Caco-2 (cell line): Measurements from ENCODE around the gene MYO18A. TPM values are rescaled to one million over a fixed set of nuclear protein-coding genes. Genes with fewer than 3 reads are reported as not detected.

Experiments
- BruUV-seq: library from RNA; stranded (reverse); fragments of 400-500 nt; replicated peaks from 2 replicates; lab custom pipeline; 2021; lab: Mats Ljungman, UMichigan
- CTCF ChIA-PET: fragments of 300-600 bp; sonication (Branson Sonifier 250); formaldehyde crosslinking; loops from one replicate; lab custom pipeline; 2022; ENCODE audit warnings: antibody characterized with exemption; lab: Charles Lee
- POLR2A ChIA-PET: fragments of 300-600 bp; sonication (Branson Sonifier 250); formaldehyde crosslinking; loops from one replicate; lab custom pipeline; 2022; ENCODE audit warnings: antibody characterized with exemption; lab: Charles Lee
- DNase-seq, 2 experiments: peaks; one replicate each; pipeline versions ENCODE4 v3.0.0 to v3.0.0-alpha.2; 2020 to 2022
- H3K27me3 ChIP-seq: replicated peaks from 2 replicates; pipeline ENCODE4 v1.6.0; 2011; ENCODE audit warnings: low read length; ENCODE audit not compliant: control insufficient read depth, insufficient read depth
- H3K36me3 ChIP-seq: 2 replicates; pipeline ENCODE4 v1.5.1; 2011; ENCODE audit warnings: low read length; ENCODE audit not compliant: control insufficient read depth, insufficient read depth
- H3K4me1 ChIP-seq: fragments of 250-450 bp; sonication (Bioruptor Pico); 2 replicates; pipeline ENCODE4 v1.5.1; 2020; ENCODE audit warnings: mild to moderate bottlenecking
- H3K4me3 ChIP-seq: 2 replicates; pipeline ENCODE4 v1.5.1; 2011; ENCODE audit warnings: low read depth, mild to moderate bottlenecking, control low read depth, low read length
- H3K9me3 ChIP-seq: fragments of 250-450 bp; sonication (Bioruptor Pico); 2 replicates; pipeline ENCODE4 v1.5.1; 2020; ENCODE audit warnings: mild to moderate bottlenecking, moderate library complexity
- H3K27ac Mint-ChIP-seq: one replicate; pipeline ENCODE4 v1.8.0; 2022; ENCODE audit warnings: mixed read lengths; ENCODE audit not compliant: unreplicated experiment
- H3K27me3 Mint-ChIP-seq: one replicate; pipeline ENCODE4 v1.8.0; 2022; ENCODE audit warnings: mixed read lengths; ENCODE audit not compliant: insufficient read depth, unreplicated experiment
- H3K36me3 Mint-ChIP-seq: one replicate; pipeline ENCODE4 v1.8.0; 2022; ENCODE audit warnings: mild to moderate bottlenecking, mixed read lengths; ENCODE audit not compliant: insufficient read depth, unreplicated experiment
- H3K4me1 Mint-ChIP-seq: one replicate; pipeline ENCODE4 v1.8.0; 2022; ENCODE audit warnings: low read depth, mixed read lengths; ENCODE audit not compliant: unreplicated experiment
- H3K4me3 Mint-ChIP-seq: one replicate; pipeline ENCODE4 v1.8.0; 2022; ENCODE audit warnings: mild to moderate bottlenecking, moderate library complexity, mixed read lengths; ENCODE audit not compliant: unreplicated experiment
- H3K9me3 Mint-ChIP-seq: one replicate; pipeline ENCODE4 v1.8.0; 2022; ENCODE audit warnings: mixed read lengths; ENCODE audit not compliant: unreplicated experiment
- intact Hi-C: fragments of 100-400 bp; cut with micrococcal nuclease; formaldehyde crosslinking; loops from one replicate; pipeline ENCODE4 v1.10.0; 2022; ENCODE audit not compliant: unreplicated experiment
- total RNA-seq: library from RNA; stranded (reverse); gene quantifications from 2 replicates; pipeline ENCODE4 v1.2.3, GENCODE V29; 2022
- TF ChIP-seq, protein P1 (sequence below), 2 experiments: fragments of 200-600 bp in 1 of 2; IDR thresholded peaks; 1 replicate in 1 of 2; 2 replicates in 1 of 2; pipeline versions ENCODE4 v1.5.1 to v1.8.0; 2011 to 2022; ENCODE audit warnings: antibody characterized with exemption in 1 of 2, control low read depth in 1 of 2, inconsistent platforms in 1 of 2, low read depth in 1 of 2, low read length in 1 of 2, mild to moderate bottlenecking in 1 of 2, moderate library complexity in 1 of 2; ENCODE audit not compliant: insufficient read depth in 1 of 2, severe bottlenecking in 1 of 2, unreplicated experiment in 1 of 2

MYO18A gene
- total RNA-seq, 1 experiment from 2014 or later, result 47.1 TPM

DNA sequence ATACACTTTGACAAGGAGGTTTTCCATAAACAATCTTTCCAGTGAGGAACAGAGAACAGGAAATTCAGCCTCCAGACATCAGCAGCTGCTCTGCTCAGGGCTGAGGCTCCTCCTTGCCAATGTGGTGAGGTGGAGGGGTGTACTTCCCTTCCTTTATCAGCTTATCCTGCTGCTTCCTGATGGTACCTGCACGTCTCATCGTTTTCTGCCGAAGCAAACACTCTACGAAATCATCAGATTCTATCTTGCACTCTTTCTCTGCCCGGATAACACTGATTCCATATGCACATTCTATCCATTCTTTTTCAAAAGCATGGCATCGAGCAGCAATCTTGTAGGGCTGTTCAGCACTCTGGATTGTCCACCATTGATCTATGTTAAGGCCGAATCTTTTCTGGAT is 159.0 kb downstream of the MYO18A start:
- H3K4me1 Mint-ChIP-seq, result no peaks in the 10 kb centered on the region
- no peaks in the 10 kb centered on the region for H3K4me1 ChIP-seq
- intact Hi-C loops, result loop anchor here (5.0 kb wide), 1 partner anchor 36 kb away; no protein-coding TSS in a partner anchor
- BruUV-seq, result no TSS peak
- CTCF ChIA-PET, result no interaction called here
- H3K4me3 Mint-ChIP-seq, result no peak overlapping the region
- no peaks in the 10 kb centered on the region for H3K27me3 ChIP-seq
- TF ChIP-seq, protein P1, sequence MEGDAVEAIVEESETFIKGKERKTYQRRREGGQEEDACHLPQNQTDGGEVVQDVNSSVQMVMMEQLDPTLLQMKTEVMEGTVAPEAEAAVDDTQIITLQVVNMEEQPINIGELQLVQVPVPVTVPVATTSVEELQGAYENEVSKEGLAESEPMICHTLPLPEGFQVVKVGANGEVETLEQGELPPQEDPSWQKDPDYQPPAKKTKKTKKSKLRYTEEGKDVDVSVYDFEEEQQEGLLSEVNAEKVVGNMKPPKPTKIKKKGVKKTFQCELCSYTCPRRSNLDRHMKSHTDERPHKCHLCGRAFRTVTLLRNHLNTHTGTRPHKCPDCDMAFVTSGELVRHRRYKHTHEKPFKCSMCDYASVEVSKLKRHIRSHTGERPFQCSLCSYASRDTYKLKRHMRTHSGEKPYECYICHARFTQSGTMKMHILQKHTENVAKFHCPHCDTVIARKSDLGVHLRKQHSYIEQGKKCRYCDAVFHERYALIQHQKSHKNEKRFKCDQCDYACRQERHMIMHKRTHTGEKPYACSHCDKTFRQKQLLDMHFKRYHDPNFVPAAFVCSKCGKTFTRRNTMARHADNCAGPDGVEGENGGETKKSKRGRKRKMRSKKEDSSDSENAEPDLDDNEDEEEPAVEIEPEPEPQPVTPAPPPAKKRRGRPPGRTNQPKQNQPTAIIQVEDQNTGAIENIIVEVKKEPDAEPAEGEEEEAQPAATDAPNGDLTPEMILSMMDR (IDR thresholded peaks at IDR 0.05; ENCODE audit: insufficient read depth in 1 of 2, low read depth in 1 of 2, low read length in 1 of 2, severe bottlenecking in 1 of 2, unreplicated experiment in 1 of 2), result no peak
- H3K9me3 Mint-ChIP-seq, result no peaks in the 10 kb centered on the region
- H3K36me3 Mint-ChIP-seq, result no peaks in the 10 kb centered on the region
- no peak for DNase-seq
- no peak overlapping the region for H3K4me3 ChIP-seq
- H3K36me3 ChIP-seq, result no peaks in the 10 kb centered on the region
- POLR2A ChIA-PET, result no interaction called here
- no peaks in the 10 kb centered on the region for H3K9me3 ChIP-seq
- H3K27me3 Mint-ChIP-seq, result peaks cover 21% of the 10 kb centered on the region
- no peak overlapping the region for H3K27ac Mint-ChIP-seq

Other genes starting within 250 kb of the MYO18A start
- gene PHF12, start 228.9 kb downstream of the MYO18A start, total RNA-seq, result 49.9 and 56.5 TPM in 2 replicates
- gene SEZ6, start 174.4 kb downstream of the MYO18A start, total RNA-seq, result not detected in 2 replicates
- gene PIPOX, start 137.3 kb downstream of the MYO18A start, total RNA-seq, result 2.1 and 2.2 TPM in 2 replicates
- not detected in 2 replicates for gene CRYBA1, start 66.5 kb upstream of the MYO18A start, total RNA-seq
- gene NUFIP2, start 113.8 kb upstream of the MYO18A start, total RNA-seq, result 105 and 114 TPM in 2 replicates
- 87.7 and 93.1 TPM in 2 replicates for gene TAOK1, start 210.0 kb upstream of the MYO18A start, total RNA-seq